ENCODE results near the gene DYSF. TPM values are rescaled to one million over a fixed set of nuclear protein-coding genes. Genes with fewer than 3 reads are reported as not detected.
A peak's percentile ranks its signal among the peaks of the same experiment; 100 is the strongest.

Gene DYSF
- total RNA-seq, 1 experiment from 2014 or later: 5.5 TPM

GRCh38 chr2:71467180-71467815, 13.9 kb downstream of the DYSF start:
- no peak for DNase-seq
- H4K5ac ChIP-seq (ENCODE audit: insufficient read length, low read depth, low read length): no peak overlapping the region
- no peak for TF ChIP-seq CTCF (conservative IDR thresholded peaks at IDR 0.05)

More at GRCh38 chr2:71467180-71467815, 13.9 kb downstream of the DYSF start:
- Histone ChIP-seq H2BK120ac (ENCODE audit: low read depth, low read length, poor library complexity, severe bottlenecking) (no peak overlapping the region), H4K91ac (ENCODE audit: insufficient read length, low read depth, low read length) (no peak overlapping the region), H3K23ac (ENCODE audit: insufficient read length, low read depth, low read length) (no peak overlapping the region), H2AK5ac (ENCODE audit: insufficient read length, low read length) (no peak overlapping the region), H3K18ac (ENCODE audit: insufficient read length, low read depth, low read length) (no peak overlapping the region), H3K9me3 (ENCODE audit: control insufficient read depth, low read depth, low read length) (no peaks in the 10 kb centered on the region), H3K4me2 (ENCODE audit: insufficient read depth, insufficient read length, low read length) (peak overlapping the region; percentile 73), H2BK15ac (ENCODE audit: low read depth, low read length) (no peak overlapping the region), H3K27ac (ENCODE audit: insufficient read length, low read depth, low read length) (no peak overlapping the region), H4K8ac (replicated peaks; ENCODE audit: insufficient read length, low read depth, low read length) (no peak overlapping the region), H2BK12ac (ENCODE audit: insufficient read length, low read depth, low read length) (no peak overlapping the region), H3K56ac (ENCODE audit: insufficient read length, low read depth, low read length) (no peak overlapping the region), H3T11ph (ENCODE audit: low read length) (no peak overlapping the region), H3K4ac (ENCODE audit: low read depth, low read length) (no peak overlapping the region), H4K20me1 (ENCODE audit: control insufficient read depth, insufficient read depth, insufficient read length) (no peaks in the 10 kb centered on the region), H3K23me2 (ENCODE audit: insufficient read length, low read depth, low read length, poor library complexity, severe bottlenecking) (peaks cover 14% of the 10 kb centered on the region), H3K9ac (ENCODE audit: extremely low read depth, insufficient read length, low read length) (no peak overlapping the region), H3K27me3 (ENCODE audit: insufficient read depth, low read length) (peaks cover 52% of the 10 kb centered on the region), H3K79me1 (ENCODE audit: insufficient read depth, low read depth, low read length, poor library complexity, severe bottlenecking) (no peaks in the 10 kb centered on the region), H3K79me2 (ENCODE audit: insufficient read depth, low read length) (no peaks in the 10 kb centered on the region), H3K14ac (ENCODE audit: insufficient read depth, low read length) (no peak overlapping the region), H2AFZ (ENCODE audit: low read length) (no peak overlapping the region), H3K4me1 (ENCODE audit: insufficient read depth, low read length) (no peaks in the 10 kb centered on the region; the same call in 1 of the 2 replicates), H2BK20ac (ENCODE audit: low read depth, low read length, poor library complexity, severe bottlenecking) (no peak overlapping the region), H2BK5ac (ENCODE audit: insufficient read length, low read length) (no peak overlapping the region)
- Mint-ChIP-seq H3K36me3 (ENCODE audit: insufficient read depth in 1 of 3, low read depth in 3 of 3) (no peaks in the 10 kb centered on the region), H3K27ac (no peak overlapping the region; a peak in 1 of 7 replicates), H3K4me1 (peaks cover 7 to 11% of the 10 kb centered on the region in 2 experiments), H3K9me3 (no peaks in the 10 kb centered on the region), H3K27me3 (ENCODE audit: low read depth) (peaks cover 39% of the 10 kb centered on the region), H3K4me3 (peak overlapping the region; percentile 62 to 73)
- WGBS (ENCODE audit: extremely low coverage, insufficient read length, low lambda C conversion rate): no CpG with 5 or more reads among the region's 7 CpGs

All from H9 (cell line).